GM21717 (cell line): Measurements from ENCODE around the gene GPATCH4.

Source experiments
- ATAC-seq: cut with Tn5 transposase; IDR thresholded peaks from one replicate; pipeline ENCODE4 v1.9.1; 2021; ENCODE audit warnings: mild to moderate bottlenecking, moderate library complexity; ENCODE audit not compliant: unreplicated experiment

The GPATCH4 gene

GRCh38 chr1:156551066-156551643 is 50.1 kb downstream of the GPATCH4 start:
- ATAC-seq: no peak

GRCh38 chr1:156550346-156550745 is 50.9 kb downstream of the GPATCH4 start:
- ATAC-seq: no peak

- no peak for ATAC-seq
These were observed 51.4 kb downstream of the GPATCH4 start for GRCh38 chr1:156549831-156550230.

- ATAC-seq: no peak
These were observed 51.9 kb downstream of the GPATCH4 start for GRCh38 chr1:156549390-156549789.

- ATAC-seq: no peak
These were observed 53.3 kb downstream of the GPATCH4 start for GRCh38 chr1:156547982-156548381.

- no peak for ATAC-seq
These were observed 53.8 kb downstream of the GPATCH4 start for GRCh38 chr1:156547434-156547833.

GRCh38 chr1:156546267-156546666 is 55.0 kb downstream of the GPATCH4 start:
- ATAC-seq: no peak

- ATAC-seq: no peak
These were observed 56.6 kb downstream of the GPATCH4 start for GRCh38 chr1:156544592-156545102.
